ENCODE data around the gene TNF. TPM values are rescaled to one million over a fixed set of nuclear protein-coding genes. Genes with fewer than 3 reads are reported as not detected.

The TNF gene
- total RNA-seq, 1 donor from 2014 or later = 11.5 TPM

- peaks cover 24 to 25% of the 10 kb centered on the region in 2 donors for H3K36me3 ChIP-seq
- peak within 1 kb of the TSS; percentile 76 to 93 for H3K4me3 ChIP-seq
- DNase-seq (ENCODE audit: low spot score in 2 of 2) = peak; percentile 16 to 86
- H3K4me1 ChIP-seq = peaks cover 8 to 9% of the 10 kb centered on the region in 2 donors
- peak in 1 of 3 experiments; percentile 5 for TF ChIP-seq CTCF (IDR thresholded peaks at IDR 0.05)
- peak within 1 kb of the TSS; percentile 98 to 99 for H3K27ac ChIP-seq
- H3K9me3 ChIP-seq = no peaks in the 10 kb centered on the region
- intact Hi-C loops (cut with DNase I) = loop anchor here (1.0 to 10.0 kb wide), 6 partner anchors 32 to 1354 kb away; partner anchors contain the start of genes BAG6, GPANK1, MRPS18B and NFKBIL1
- H3K27me3 ChIP-seq = no peaks in the 10 kb centered on the region
Measured at GRCh38 chr6:31620586-31621319, 45.4 kb downstream of the TNF start, which contains the start of gene PRRC2A. PRRC2A (plus strand) TSS chr6:31620715; CDS start chr6:31622790, 2,075 bp downstream.

GRCh38 chr6:31621320-31621939 is 46.1 kb downstream of the TNF start:
- Histone ChIP-seq H3K4me1 (peaks cover 8 to 9% of the 10 kb centered on the region in 2 donors), H3K36me3 (peaks cover 31 to 32% of the 10 kb centered on the region in 2 donors), H3K9me3 (no peaks in the 10 kb centered on the region), H3K27ac (peak overlapping the region; percentile 98 to 99), H3K4me3 (peak overlapping the region; percentile 76 to 93), H3K27me3 (no peaks in the 10 kb centered on the region)
- intact Hi-C loops (cut with DNase I) = loop anchor here (2.0 to 10.0 kb wide), 3 partner anchors 41 to 1353 kb away; partner anchors contain the start of genes MRPS18B and PPP1R10
- TF ChIP-seq CTCF (IDR thresholded peaks at IDR 0.05) = no peak
- DNase-seq (ENCODE audit: low spot score in 2 of 2) = no peak

- intact Hi-C loops (cut with DNase I) = loop anchor here (2.0 to 10.0 kb wide), 3 partner anchors 41 to 1353 kb away; partner anchors contain the start of genes MRPS18B and PPP1R10
- Histone ChIP-seq H3K9me3 (no peaks in the 10 kb centered on the region), H3K27me3 (no peaks in the 10 kb centered on the region), H3K4me1 (peaks cover 8 to 9% of the 10 kb centered on the region in 2 donors), H3K36me3 (peaks cover 37 to 38% of the 10 kb centered on the region in 2 donors), H3K4me3 (peak overlapping the region; percentile 76 to 93), H3K27ac (peak overlapping the region; percentile 98 to 99)
- no peak for TF ChIP-seq CTCF (IDR thresholded peaks at IDR 0.05)
- no peak for DNase-seq (ENCODE audit: low spot score in 2 of 2)
Measured at GRCh38 chr6:31621991-31622390, 46.6 kb downstream of the TNF start.

- no peak for TF ChIP-seq CTCF (IDR thresholded peaks at IDR 0.05)
- H3K36me3 ChIP-seq = peaks cover 44 to 45% of the 10 kb centered on the region in 2 donors
- no peak for DNase-seq (ENCODE audit: low spot score in 2 of 2)
- H3K9me3 ChIP-seq = no peaks in the 10 kb centered on the region
- intact Hi-C loops (cut with DNase I) = loop anchor here (5.0 to 10.0 kb wide), 2 partner anchors 1005 to 1352 kb away; partner anchors contain the start of genes MRPS18B and PPP1R10
- no peak overlapping the region for H3K4me3 ChIP-seq
- H3K27ac ChIP-seq = no peak overlapping the region
- H3K4me1 ChIP-seq = peaks cover 8 to 9% of the 10 kb centered on the region in 2 donors
- no peaks in the 10 kb centered on the region for H3K27me3 ChIP-seq
Measured at GRCh38 chr6:31622684-31623091, 47.3 kb downstream of the TNF start.

GRCh38 chr6:31624070-31624469 is 48.7 kb downstream of the TNF start:
- TF ChIP-seq CTCF (IDR thresholded peaks at IDR 0.05) = no peak
- no peaks in the 10 kb centered on the region for H3K9me3 ChIP-seq
- no peak overlapping the region for H3K4me3 ChIP-seq
- no peak overlapping the region for H3K27ac ChIP-seq
- H3K36me3 ChIP-seq = peaks cover 58 to 59% of the 10 kb centered on the region in 2 donors
- intact Hi-C loops (cut with DNase I) = loop anchor here (5.0 to 10.0 kb wide), 2 partner anchors 1007 to 1351 kb away; partner anchors contain the start of genes MRPS18B and PPP1R10
- no peak for DNase-seq (ENCODE audit: low spot score in 2 of 2)
- no peaks in the 10 kb centered on the region for H3K27me3 ChIP-seq
- peaks cover 8 to 9% of the 10 kb centered on the region in 2 donors for H3K4me1 ChIP-seq

Data from ascending aorta (tissue), 2 donors.